SK-N-SH (cell line): ENCODE results near the gene ALDH3B1.

Source experiments
- RAD21 ChIP-seq: IDR thresholded peaks from 2 replicates; pipeline ENCODE4 v1.6.1; 2012; ENCODE audit warnings: mild to moderate bottlenecking, low read length
- TF ChIP-seq, protein P1 (sequence below): fragments of 200-600 bp; sonication (generic); IDR thresholded peaks from 2 replicates; pipeline ENCODE4 v1.6.1; 2017; ENCODE audit warnings: antibody characterized with exemption, mild to moderate bottlenecking, moderate library complexity

DNA sequence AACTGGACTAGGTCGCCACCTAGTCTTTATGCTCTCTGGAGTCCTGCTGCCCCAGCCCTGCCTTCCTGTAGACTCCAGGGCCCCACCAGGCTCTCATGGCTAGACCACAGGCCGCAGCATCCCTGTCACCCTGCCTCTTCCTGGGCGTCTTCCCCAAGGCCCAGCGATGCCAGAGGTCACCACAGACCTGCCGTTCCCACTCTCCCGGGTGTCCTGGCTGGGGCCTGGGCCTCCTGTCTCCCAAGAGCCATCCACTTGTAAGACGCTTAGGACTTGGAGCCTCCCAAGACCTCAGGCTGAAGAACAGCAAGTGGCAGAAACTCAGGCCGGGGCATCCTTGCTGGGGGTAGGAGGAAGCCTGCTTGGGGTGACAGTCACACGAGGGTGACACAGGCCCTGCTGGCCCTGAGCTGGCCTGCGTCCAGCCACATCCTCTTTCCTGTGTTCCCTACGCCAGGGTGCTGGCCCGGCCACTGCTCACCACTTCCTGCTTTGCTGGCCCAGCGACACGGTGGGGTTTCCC lies 26.7 kb downstream of the ALDH3B1 start:
- TF ChIP-seq, protein P1, sequence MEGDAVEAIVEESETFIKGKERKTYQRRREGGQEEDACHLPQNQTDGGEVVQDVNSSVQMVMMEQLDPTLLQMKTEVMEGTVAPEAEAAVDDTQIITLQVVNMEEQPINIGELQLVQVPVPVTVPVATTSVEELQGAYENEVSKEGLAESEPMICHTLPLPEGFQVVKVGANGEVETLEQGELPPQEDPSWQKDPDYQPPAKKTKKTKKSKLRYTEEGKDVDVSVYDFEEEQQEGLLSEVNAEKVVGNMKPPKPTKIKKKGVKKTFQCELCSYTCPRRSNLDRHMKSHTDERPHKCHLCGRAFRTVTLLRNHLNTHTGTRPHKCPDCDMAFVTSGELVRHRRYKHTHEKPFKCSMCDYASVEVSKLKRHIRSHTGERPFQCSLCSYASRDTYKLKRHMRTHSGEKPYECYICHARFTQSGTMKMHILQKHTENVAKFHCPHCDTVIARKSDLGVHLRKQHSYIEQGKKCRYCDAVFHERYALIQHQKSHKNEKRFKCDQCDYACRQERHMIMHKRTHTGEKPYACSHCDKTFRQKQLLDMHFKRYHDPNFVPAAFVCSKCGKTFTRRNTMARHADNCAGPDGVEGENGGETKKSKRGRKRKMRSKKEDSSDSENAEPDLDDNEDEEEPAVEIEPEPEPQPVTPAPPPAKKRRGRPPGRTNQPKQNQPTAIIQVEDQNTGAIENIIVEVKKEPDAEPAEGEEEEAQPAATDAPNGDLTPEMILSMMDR: no peak
- TF ChIP-seq RAD21: no peak
